HS-5 (cell line): Measurements from ENCODE around the gene ZNF12.

Source experiments
- DNase-seq: peaks from one replicate; pipeline ENCODE4 v3.0.0-alpha.2; 2012; ENCODE audit warnings: low read depth

The ZNF12 gene

DNA sequence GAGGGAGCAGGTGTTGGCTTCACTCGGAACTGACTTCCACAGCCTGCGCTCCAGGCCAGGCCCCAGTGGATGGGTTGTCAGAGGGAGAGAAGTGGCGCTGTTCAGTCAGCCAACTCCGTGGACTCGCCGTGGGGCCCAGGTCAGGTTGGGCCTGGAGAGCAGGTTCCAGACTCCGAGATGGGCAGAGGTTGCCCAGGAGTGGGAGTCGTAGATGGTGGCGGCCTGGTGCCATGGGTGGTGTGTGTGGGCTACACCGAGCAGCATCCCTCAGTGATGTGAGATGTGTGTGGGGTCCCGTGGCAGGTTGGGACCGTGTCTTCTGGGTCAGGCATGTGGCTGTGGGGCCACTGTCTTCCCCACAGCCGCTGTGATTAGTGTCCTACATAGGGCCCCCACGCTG, 59.2 kb downstream of the ZNF12 start:
- no peak for DNase-seq

DNA sequence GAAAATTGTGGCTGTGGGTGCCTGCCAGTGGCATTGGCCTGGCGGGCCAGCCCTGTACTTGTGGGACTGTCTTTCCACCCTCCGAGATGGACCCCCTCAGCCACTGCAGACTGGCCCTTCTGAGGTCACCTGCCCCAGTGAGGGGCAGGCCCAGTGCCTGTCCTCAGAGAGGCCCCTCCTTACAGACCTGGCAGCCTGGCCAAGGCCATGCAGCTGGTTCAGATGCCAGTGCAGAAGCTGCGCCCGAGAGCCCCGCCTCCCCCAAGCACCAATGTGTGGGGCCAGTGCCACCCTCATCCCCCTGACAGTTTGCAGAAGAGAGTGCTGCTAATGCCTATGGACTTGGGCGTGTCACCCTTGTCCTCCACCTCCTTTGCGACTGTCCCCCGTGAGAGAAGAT, 59.7 kb downstream of the ZNF12 start:
- no peak for DNase-seq

DNA sequence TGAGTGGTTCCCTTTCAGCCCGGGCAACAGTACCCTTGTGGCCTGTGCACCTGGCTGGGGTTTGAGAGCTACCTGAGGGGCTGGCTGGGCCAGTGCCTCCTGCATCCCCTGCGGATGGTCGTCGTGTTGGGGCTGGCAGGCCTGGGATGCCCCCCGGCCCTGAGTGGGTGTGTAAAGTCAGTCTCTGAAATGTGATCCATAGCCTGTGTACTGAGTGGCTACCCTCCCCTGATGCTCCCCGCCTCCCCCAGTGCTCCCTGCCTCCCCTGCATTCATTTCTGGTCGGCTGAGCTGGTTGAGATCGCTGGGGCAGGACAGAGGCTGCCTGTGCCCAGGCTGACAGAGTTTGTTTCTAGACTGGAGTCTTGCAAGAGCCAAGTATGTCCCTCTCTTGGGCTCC, 60.3 kb downstream of the ZNF12 start:
- no peak for DNase-seq

DNA sequence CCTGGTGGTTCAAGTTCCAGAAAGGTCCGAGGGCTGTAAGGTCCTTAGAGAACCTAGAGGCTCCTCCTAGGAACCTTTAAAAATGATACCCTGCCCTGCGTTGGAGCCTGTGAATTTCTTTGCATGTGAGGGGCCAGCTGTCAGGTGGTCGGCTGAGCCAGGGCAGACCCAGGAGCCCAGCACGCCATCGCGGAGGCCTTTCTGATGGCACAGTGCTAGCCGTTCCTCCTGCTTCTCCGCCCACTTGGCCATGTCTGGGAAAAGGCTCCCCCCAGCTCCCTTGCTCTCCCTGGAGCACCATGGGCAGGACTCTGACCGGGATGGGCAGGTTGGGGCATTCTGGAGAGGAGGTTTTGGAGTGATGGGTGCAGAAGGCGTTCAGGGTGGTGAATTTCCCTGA, 62.0 kb downstream of the ZNF12 start:
- DNase-seq = no peak

DNA sequence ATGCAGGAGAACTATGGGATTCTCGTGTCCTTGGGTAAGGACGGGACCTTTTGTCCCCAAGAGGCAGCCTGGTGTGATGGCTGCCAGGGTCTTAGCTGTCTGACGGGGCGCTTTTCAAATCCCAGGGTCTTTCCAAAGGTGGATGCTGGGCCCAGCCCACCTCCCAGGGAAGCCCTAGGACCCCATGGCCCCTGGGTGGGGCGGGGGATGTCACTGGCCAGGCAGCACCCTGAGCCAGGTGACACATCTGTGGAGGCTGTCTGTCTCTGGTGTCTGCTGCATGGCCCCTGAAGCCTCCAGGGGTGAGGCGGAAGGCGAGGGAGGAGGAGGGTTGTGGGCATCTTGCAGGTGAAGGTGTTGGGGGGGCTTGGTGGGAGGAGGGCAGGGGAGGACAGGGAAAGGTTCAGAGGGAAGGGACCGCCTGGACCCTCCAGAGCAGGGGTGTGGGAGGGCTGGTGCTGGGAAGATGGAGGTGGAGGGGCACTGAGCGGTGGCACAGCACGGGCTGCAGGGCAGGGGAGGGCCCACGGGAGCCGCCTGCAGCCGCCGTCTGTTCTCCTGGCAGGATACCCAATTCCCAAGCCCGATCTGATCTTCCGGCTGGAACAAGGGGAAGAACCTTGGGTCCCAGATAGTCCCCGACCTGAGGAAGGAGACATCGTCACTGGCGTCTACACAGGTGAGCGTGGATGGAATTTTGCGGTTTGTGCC, 62.7 kb downstream of the ZNF12 start:
- no peak for DNase-seq

DNA sequence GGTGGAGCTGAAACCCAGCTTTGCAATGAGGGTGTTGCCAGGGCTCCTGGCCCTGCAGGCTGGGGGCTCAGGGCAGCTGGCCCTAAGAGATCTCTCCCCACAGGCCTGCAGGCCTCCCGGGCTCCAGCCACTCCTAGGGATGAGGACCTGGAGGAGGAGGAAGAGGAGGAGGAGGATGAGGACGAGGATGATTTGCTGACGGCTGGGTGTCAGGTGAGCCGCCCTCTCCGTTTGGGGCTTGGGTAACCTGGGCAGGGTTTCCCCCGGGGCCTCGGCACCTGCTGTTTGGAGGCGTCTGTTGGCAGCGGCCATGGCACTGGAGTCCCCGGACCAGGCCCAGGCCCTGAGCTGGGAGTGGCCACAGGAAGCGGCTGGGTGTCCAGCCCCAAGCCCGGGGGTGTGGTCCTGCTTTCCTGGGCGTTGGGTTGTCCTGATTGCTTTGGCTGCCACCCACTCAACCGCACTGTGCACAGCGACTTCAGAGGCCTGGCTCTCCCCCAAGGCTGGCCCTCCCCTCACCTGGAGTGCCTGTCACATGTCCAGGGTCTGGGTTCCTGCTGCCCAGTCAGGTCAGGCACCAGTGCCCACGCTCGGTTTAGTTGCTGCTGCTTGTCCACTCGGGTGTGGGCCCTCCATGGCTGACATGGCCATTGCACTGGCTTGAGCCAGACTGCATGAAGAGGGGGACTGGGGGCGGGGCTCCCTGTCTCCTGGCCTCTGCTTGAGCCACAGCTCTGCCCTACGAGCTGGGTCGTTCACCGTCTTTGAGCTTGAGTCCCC, 63.7 kb downstream of the ZNF12 start:
- no peak for DNase-seq

DNA sequence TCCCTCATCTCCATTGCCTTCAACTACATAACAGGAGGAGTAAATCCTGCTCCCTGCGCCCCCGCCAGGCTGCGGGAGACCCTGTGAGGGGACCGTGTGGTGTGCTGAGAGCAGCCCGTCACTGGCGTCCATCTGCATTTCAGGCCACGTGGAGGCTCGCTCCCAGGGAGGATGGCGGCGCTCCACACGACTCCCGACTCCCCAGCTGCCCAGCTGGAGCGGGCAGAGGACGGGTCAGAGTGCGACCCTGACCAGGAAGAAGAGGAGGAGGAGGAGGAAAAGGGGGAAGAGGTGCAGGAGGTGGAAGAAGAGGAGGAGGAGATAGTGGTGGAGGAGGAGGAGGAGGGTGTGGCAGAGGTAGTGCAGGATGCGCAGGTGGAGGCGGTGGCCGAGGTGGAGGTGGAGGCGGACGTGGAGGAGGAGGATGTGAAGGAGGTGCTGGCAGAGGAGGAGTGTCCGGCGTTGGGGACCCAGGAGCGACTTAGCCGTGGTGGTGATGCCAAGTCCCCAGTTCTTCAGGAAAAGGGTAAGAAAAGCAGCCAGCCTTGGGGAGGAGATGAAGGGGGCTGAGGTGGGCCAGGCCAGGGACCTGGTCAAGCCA, 64.4 kb downstream of the ZNF12 start:
- DNase-seq = no peak

DNA sequence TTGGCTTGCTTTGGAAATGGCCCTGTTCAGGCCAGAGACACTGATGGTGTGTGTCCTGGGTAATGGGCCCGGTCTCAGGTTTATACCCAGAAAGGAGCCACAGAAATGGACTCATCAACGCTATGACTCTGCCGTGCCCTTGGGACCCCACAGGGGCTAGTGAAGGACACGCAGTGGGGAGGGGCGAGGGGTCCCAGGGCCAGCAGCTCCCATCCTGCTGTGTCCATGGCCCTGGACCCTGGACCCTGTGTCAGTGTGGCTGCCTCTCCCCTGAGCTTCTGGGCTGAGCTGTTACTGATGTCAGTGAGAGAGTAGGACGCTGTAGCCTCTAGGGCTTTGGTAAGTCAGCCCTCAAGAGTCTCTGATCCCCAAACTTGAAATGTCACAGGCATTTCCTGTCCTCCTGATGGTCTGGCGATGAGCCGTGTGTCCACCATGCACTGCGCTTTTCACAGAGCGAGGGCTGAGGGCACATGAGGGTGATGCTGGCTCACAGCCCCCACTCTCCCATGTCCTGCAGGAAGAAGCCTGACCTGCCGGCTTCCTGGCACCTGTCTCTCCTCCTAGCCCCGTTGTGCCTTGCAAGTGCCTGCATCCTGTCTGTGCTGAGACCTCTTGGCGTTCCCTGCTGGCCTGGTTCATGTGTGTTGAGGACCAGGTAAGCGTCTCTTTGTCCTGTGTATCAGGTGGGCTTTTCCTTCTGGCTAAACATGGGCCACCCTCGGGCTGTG, 65.3 kb downstream of the ZNF12 start:
- DNase-seq = no peak

DNA sequence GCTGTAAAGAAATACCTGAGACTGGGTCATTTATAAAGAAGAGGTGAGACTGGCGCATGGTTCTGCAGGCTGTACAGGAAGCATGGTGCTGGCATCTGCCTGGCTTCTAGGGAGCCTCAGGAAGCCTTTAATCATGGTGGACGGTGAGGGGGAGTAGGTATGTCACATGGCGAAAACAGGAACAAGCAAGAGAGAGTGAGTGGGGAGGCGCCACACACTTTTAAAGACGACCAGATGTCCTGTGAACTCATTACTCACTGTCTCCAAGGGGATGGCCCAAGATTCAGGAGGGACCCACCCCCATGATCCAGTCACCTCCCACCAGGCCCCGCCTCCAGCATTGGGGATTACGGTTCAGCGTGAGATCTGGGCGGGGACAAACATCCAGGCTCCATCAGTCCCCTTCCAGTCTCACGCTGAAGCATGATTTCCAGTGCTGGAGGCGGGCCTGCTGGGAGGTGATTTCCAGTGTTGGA, 66.5 kb downstream of the ZNF12 start:
- DNase-seq = no peak

DNA sequence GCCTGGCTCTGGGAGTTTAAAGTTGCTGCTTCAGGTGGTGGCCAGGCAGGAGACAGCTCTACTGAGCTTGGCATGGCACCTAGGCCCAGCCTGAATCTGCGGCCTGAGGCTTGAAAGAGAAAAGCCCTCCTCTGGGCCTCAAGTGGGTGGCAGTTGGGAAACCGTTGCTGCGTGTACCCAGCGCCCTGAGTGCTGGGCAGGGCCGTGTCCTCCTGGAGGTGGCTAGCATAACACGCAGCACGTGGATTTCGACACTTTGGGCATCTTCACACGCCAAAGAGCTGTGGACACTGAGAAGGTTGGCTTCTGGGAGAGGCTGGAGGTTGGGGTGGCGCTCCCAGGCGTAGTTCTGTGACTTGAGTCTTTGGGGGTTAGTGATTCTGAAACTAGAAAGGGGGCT, 67.1 kb downstream of the ZNF12 start:
- no peak for DNase-seq

DNA sequence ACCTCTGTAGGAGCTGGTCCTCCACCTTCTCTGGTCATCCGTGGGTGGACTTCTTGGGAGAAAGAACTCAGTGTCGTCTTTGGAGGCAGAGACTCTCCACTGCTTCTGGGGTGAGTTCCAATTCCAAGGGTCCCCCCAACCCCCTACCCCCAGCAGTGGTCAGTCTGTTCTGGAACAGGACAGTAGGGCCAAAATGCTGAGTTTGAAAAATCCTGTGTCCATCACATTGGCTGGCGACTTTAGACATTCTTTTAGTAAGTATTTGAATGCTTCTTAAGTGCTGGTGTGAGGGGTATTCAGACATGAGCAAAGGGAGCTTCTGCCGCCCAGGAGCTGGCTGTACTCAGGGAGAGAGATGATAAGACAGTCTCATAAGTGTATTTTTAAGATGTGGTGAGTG, 67.7 kb downstream of the ZNF12 start:
- no peak for DNase-seq
